NCI-H2227 (cell line): ENCODE data around the gene POLR2E.

Source experiments
- DNase-seq: peaks from one replicate; lab custom pipeline; 2025; ENCODE audit not compliant: unreplicated experiment; lab: John Stamatoyannopoulos, UW

The POLR2E gene

GRCh38 chr19:1082165-1082927 is 12.8 kb downstream of the POLR2E start:
- DNase-seq, result peak; percentile 81

- DNase-seq, result no peak
Measured at GRCh38 chr19:1081301-1082164, 13.6 kb downstream of the POLR2E start.

GRCh38 chr19:1080360-1081161 is 14.6 kb downstream of the POLR2E start:
- DNase-seq, result no peak

GRCh38 chr19:1079566-1080111 is 15.5 kb downstream of the POLR2E start:
- no peak for DNase-seq

- DNase-seq, result no peak
Measured at GRCh38 chr19:1076951-1077350, 18.2 kb downstream of the POLR2E start.

- no peak for DNase-seq
Measured at GRCh38 chr19:1076046-1076386, 19.2 kb downstream of the POLR2E start.

- DNase-seq, result peak; percentile 90
Measured at GRCh38 chr19:1074544-1075283, 20.5 kb downstream of the POLR2E start.

- no peak for DNase-seq
Measured at GRCh38 chr19:1073956-1074517, 21.1 kb downstream of the POLR2E start.

GRCh38 chr19:1073063-1073955 is 21.9 kb downstream of the POLR2E start:
- no peak for DNase-seq

- no peak for DNase-seq
Measured at GRCh38 chr19:1072371-1073015, 22.7 kb downstream of the POLR2E start.

- DNase-seq, result no peak
Measured at GRCh38 chr19:1070931-1071791, 24.0 kb downstream of the POLR2E start.

- DNase-seq, result no peak
Measured at GRCh38 chr19:1070576-1070930, 24.6 kb downstream of the POLR2E start.

- DNase-seq, result no peak
Measured at GRCh38 chr19:1069009-1069779, 26.0 kb downstream of the POLR2E start.

- no peak for DNase-seq
Measured at GRCh38 chr19:1068009-1069001, 26.9 kb downstream of the POLR2E start.

- no peak for DNase-seq
Measured at GRCh38 chr19:1067341-1067957, 27.7 kb downstream of the POLR2E start.
